Loucy (cell line): Measurements from ENCODE around the gene C1QTNF4.
"Not testable (repeated sequence)": the region's sequence is repeated elsewhere in the genome, so short reads cannot be mapped to it uniquely, and the experiment has no call there.

Source experiments
- H2AFZ ChIP-seq: fragments of 200-600 bp; sonication (generic); 2 replicates; pipeline ENCODE4 v1.6.0; 2016; ENCODE audit warnings: antibody characterized with exemption, mild to moderate bottlenecking, low read length, moderate library complexity
- H3F3A ChIP-seq: fragments of 200-600 bp; 2 replicates; pipeline ENCODE4 v1.6.0; 2016; ENCODE audit warnings: antibody characterized with exemption, low read depth, mild to moderate bottlenecking
- H3K27me3 ChIP-seq: fragments of 200-600 bp; sonication (generic); 2 replicates; pipeline ENCODE4 v1.6.1; 2014; ENCODE audit warnings: low read length, mild to moderate bottlenecking; ENCODE audit not compliant: insufficient read depth, poor library complexity, severe bottlenecking
- H3K36me3 ChIP-seq: fragments of 200-600 bp; sonication (generic); 2 replicates; pipeline ENCODE4 v1.6.1; 2016; ENCODE audit warnings: low read length; ENCODE audit not compliant: insufficient read depth
- H3K4me1 ChIP-seq: fragments of 200-600 bp; sonication (generic); 2 replicates; pipeline ENCODE4 v1.5.1; 2014; ENCODE audit warnings: low read length, mild to moderate bottlenecking; ENCODE audit not compliant: insufficient read depth, poor library complexity, severe bottlenecking
- H3K4me2 ChIP-seq: fragments of 200-600 bp; sonication (generic); 2 replicates; pipeline ENCODE4 v1.6.0; 2014; ENCODE audit warnings: antibody characterized with exemption, low read length, low read depth, mild to moderate bottlenecking; ENCODE audit not compliant: poor library complexity, severe bottlenecking
- H3K4me3 ChIP-seq: fragments of 200-600 bp; sonication (generic); 2 replicates; pipeline ENCODE4 v1.5.1; 2014; ENCODE audit warnings: low read length, mild to moderate bottlenecking, mixed read lengths; ENCODE audit not compliant: poor library complexity, severe bottlenecking
- H3K79me2 ChIP-seq: fragments of 200-600 bp; sonication (generic); 2 replicates; pipeline ENCODE4 v1.6.1; 2014; ENCODE audit warnings: low read length; ENCODE audit not compliant: insufficient read depth
- H3K9ac ChIP-seq: fragments of 200-600 bp; sonication (generic); 2 replicates; pipeline ENCODE4 v1.6.0; 2014; ENCODE audit warnings: mild to moderate bottlenecking, low read depth, low read length, moderate library complexity; ENCODE audit not compliant: poor library complexity, severe bottlenecking
- H3K9me2 ChIP-seq: fragments of 200-600 bp; sonication (generic); replicated peaks from 2 replicates; pipeline ENCODE4 v1.6.1; 2016; ENCODE audit warnings: low read depth, low read length, mixed read lengths
- H3K9me3 ChIP-seq: fragments of 200-600 bp; sonication (generic); 2 replicates; pipeline ENCODE4 v1.6.1; 2014; ENCODE audit warnings: mild to moderate bottlenecking, antibody characterized with exemption, low read length, low read depth; ENCODE audit not compliant: insufficient read depth
- H4K20me1 ChIP-seq: fragments of 200-600 bp; sonication (generic); 2 replicates; pipeline ENCODE4 v1.6.0; 2014; ENCODE audit warnings: antibody characterized with exemption, low read length, mild to moderate bottlenecking; ENCODE audit not compliant: insufficient read depth, poor library complexity, severe bottlenecking
- CTCF ChIP-seq: fragments of 200-600 bp; sonication (generic); conservative IDR thresholded peaks from 2 replicates; pipeline ENCODE4 v1.5.1; 2014; ENCODE audit warnings: mild to moderate bottlenecking, antibody characterized with exemption, low read length
- EZH2phosphoT487 ChIP-seq: fragments of 200-600 bp; IDR thresholded peaks from 2 replicates; pipeline ENCODE4 v1.6.1; 2018; ENCODE audit warnings: antibody characterized with exemption, mild to moderate bottlenecking, moderate library complexity, borderline replicate concordance

Gene C1QTNF4

GRCh38 chr11:47636331-47636730, 42.1 kb upstream of the C1QTNF4 start:
- not testable (repeated sequence) for H3K9me3 ChIP-seq, H3K4me3 ChIP-seq, H3F3A ChIP-seq, H3K4me2 ChIP-seq, H3K27me3 ChIP-seq, H3K9me2 ChIP-seq, H2AFZ ChIP-seq, H4K20me1 ChIP-seq, H3K9ac ChIP-seq
- peaks cover 29% of the 10 kb centered on the region for H3K79me2 ChIP-seq
- peaks cover 37% of the 10 kb centered on the region; the same call in 1 of the 2 replicates for H3K36me3 ChIP-seq
- peaks cover 10% of the 10 kb centered on the region for H3K4me1 ChIP-seq

- Histone ChIP-seq H3K9me2 (no peaks in the 10 kb centered on the region), H3K79me2 (no peaks in the 10 kb centered on the region), H3F3A (no peaks in the 10 kb centered on the region), H3K36me3 (peaks cover 70% of the 10 kb centered on the region; the same call in 1 of the 2 replicates), H2AFZ (no peak overlapping the region), H3K27me3 (no peaks in the 10 kb centered on the region), H3K9ac (no peak overlapping the region), H3K4me1 (no peaks in the 10 kb centered on the region), H3K4me3 (no peak overlapping the region), H4K20me1 (no peaks in the 10 kb centered on the region), H3K4me2 (no peak overlapping the region), H3K9me3 (no peaks in the 10 kb centered on the region)
- no peak for TF ChIP-seq EZH2phosphoT487
- TF ChIP-seq CTCF: no peak
Measured at GRCh38 chr11:47631473-47631872, 37.3 kb upstream of the C1QTNF4 start.

GRCh38 chr11:47628026-47628425, 33.8 kb upstream of the C1QTNF4 start:
- H3K79me2 ChIP-seq: no peaks in the 10 kb centered on the region
- H3K36me3 ChIP-seq: peaks cover 72% of the 10 kb centered on the region; the same call in 1 of the 2 replicates
- no peak overlapping the region for H3K9ac ChIP-seq
- no peaks in the 10 kb centered on the region for H3K27me3 ChIP-seq
- no peaks in the 10 kb centered on the region for H4K20me1 ChIP-seq
- no peak for TF ChIP-seq CTCF
- H3K4me1 ChIP-seq: no peaks in the 10 kb centered on the region
- H3K4me2 ChIP-seq: no peak overlapping the region
- H2AFZ ChIP-seq: no peak overlapping the region
- H3F3A ChIP-seq: no peaks in the 10 kb centered on the region
- no peaks in the 10 kb centered on the region for H3K9me3 ChIP-seq
- no peaks in the 10 kb centered on the region for H3K9me2 ChIP-seq
- H3K4me3 ChIP-seq: no peak overlapping the region

- peaks cover 80% of the 10 kb centered on the region; the same call in 1 of the 2 replicates for H3K36me3 ChIP-seq
- TF ChIP-seq EZH2phosphoT487 (no peak), CTCF (no peak)
- no peaks in the 10 kb centered on the region for H3K9me2 ChIP-seq
- H3K79me2 ChIP-seq: no peaks in the 10 kb centered on the region
- H3K9me3 ChIP-seq: no peaks in the 10 kb centered on the region
- no peaks in the 10 kb centered on the region for H4K20me1 ChIP-seq
- H3K9ac ChIP-seq: no peak overlapping the region
- no peak overlapping the region for H3K4me2 ChIP-seq
- H3K4me3 ChIP-seq: no peak overlapping the region
- no peak overlapping the region for H2AFZ ChIP-seq
- no peaks in the 10 kb centered on the region for H3K4me1 ChIP-seq
- H3K27me3 ChIP-seq: no peaks in the 10 kb centered on the region
- H3F3A ChIP-seq: no peaks in the 10 kb centered on the region
Measured at GRCh38 chr11:47626234-47626633, 32.0 kb upstream of the C1QTNF4 start.
